Panc1 (cell line): Measurements from ENCODE around the gene GJA4.

Experiments used
- POLR2AphosphoS5 ChIP-seq: IDR thresholded peaks from 2 replicates; pipeline ENCODE4 v1.6.1; 2012; ENCODE audit warnings: mild to moderate bottlenecking, low read depth, low read length, moderate library complexity
- TCF7L2 ChIP-seq: IDR thresholded peaks from 2 replicates; pipeline ENCODE4 v1.6.1; 2011; ENCODE audit warnings: mild to moderate bottlenecking, low read depth, low read length, inconsistent platforms
- TF ChIP-seq, protein P1 (sequence below): fragments of 450-650 bp; IDR thresholded peaks from 2 replicates; pipeline ENCODE4 v1.5.1; 2017; ENCODE audit warnings: mild to moderate bottlenecking
- TF ChIP-seq, protein P2 (sequence below), 2 experiments: IDR thresholded peaks; 2 replicates each; pipeline ENCODE4 v1.6.1; 2011 to 2012; ENCODE audit warnings: low read depth in 2 of 2, control low read depth in 1 of 2, low read length in 1 of 2, mild to moderate bottlenecking in 1 of 2, moderate library complexity in 1 of 2; ENCODE audit not compliant: insufficient read depth in 1 of 2

DNA sequence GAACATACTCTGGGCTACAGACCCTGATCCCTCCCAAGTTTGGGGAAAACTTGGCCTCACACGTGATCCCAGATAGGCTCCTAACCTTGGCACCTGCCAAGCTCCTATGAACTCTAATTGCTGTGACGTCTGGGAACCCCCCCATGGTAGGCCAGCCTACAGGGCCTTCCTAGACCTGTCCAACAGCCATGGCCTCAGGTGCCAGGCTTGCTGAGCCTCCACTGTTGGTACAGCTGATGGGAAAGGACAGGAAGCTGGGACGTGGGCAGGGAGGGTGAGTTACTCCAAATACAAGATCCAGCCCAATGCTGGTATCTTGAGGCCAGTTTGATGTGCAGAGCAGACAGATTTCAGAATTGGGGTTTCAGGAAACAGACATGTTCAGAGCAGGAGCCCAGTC is 47.6 kb downstream of the GJA4 start:
- TF ChIP-seq POLR2AphosphoS5 (no peak), TCF7L2 (no peak)
- TF ChIP-seq, protein P1, sequence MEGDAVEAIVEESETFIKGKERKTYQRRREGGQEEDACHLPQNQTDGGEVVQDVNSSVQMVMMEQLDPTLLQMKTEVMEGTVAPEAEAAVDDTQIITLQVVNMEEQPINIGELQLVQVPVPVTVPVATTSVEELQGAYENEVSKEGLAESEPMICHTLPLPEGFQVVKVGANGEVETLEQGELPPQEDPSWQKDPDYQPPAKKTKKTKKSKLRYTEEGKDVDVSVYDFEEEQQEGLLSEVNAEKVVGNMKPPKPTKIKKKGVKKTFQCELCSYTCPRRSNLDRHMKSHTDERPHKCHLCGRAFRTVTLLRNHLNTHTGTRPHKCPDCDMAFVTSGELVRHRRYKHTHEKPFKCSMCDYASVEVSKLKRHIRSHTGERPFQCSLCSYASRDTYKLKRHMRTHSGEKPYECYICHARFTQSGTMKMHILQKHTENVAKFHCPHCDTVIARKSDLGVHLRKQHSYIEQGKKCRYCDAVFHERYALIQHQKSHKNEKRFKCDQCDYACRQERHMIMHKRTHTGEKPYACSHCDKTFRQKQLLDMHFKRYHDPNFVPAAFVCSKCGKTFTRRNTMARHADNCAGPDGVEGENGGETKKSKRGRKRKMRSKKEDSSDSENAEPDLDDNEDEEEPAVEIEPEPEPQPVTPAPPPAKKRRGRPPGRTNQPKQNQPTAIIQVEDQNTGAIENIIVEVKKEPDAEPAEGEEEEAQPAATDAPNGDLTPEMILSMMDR: no peak
- TF ChIP-seq, protein P2, sequence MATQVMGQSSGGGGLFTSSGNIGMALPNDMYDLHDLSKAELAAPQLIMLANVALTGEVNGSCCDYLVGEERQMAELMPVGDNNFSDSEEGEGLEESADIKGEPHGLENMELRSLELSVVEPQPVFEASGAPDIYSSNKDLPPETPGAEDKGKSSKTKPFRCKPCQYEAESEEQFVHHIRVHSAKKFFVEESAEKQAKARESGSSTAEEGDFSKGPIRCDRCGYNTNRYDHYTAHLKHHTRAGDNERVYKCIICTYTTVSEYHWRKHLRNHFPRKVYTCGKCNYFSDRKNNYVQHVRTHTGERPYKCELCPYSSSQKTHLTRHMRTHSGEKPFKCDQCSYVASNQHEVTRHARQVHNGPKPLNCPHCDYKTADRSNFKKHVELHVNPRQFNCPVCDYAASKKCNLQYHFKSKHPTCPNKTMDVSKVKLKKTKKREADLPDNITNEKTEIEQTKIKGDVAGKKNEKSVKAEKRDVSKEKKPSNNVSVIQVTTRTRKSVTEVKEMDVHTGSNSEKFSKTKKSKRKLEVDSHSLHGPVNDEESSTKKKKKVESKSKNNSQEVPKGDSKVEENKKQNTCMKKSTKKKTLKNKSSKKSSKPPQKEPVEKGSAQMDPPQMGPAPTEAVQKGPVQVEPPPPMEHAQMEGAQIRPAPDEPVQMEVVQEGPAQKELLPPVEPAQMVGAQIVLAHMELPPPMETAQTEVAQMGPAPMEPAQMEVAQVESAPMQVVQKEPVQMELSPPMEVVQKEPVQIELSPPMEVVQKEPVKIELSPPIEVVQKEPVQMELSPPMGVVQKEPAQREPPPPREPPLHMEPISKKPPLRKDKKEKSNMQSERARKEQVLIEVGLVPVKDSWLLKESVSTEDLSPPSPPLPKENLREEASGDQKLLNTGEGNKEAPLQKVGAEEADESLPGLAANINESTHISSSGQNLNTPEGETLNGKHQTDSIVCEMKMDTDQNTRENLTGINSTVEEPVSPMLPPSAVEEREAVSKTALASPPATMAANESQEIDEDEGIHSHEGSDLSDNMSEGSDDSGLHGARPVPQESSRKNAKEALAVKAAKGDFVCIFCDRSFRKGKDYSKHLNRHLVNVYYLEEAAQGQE (IDR thresholded peaks at IDR 0.05; ENCODE audit: insufficient read depth in 1 of 2, low read depth in 2 of 2, low read length in 1 of 2): no peak
